K562 (cell line): Measurements from ENCODE around the gene ARHGAP42. TPM values are rescaled to one million over a fixed set of nuclear protein-coding genes. Genes with fewer than 3 reads are reported as not detected.

Experiments
- BRD4 ChIP-seq: fragments of 200-600 bp; sonication (generic); IDR thresholded peaks from 2 replicates; pipeline ENCODE4 v1.6.1; 2017; ENCODE audit warnings: inconsistent platforms
- CAMTA2 ChIP-seq: fragments of 250-450 bp; sonication (Bioruptor Pico); conservative IDR thresholded peaks from 2 replicates; pipeline ENCODE4 v1.5.1; 2022
- CC2D1A ChIP-seq: fragments of 450-650 bp; IDR thresholded peaks from 2 replicates; pipeline ENCODE4 v1.6.1; 2017; ENCODE audit warnings: mild to moderate bottlenecking
- CUX1 ChIP-seq: fragments of 200-800 bp; sonication (Bioruptor generic); IDR thresholded peaks from 2 replicates; pipeline ENCODE4 v1.6.1; 2016; ENCODE audit warnings: missing genetic modification characterization, missing compliant biosample characterization
- HMGXB4 ChIP-seq: sonication (generic); formaldehyde crosslinking; IDR thresholded peaks from 2 replicates; pipeline ENCODE4 v1.8.1; 2023; ENCODE audit warnings: mild to moderate bottlenecking, missing genetic modification reagents
- LARP7 ChIP-seq: fragments of 450-650 bp; IDR thresholded peaks from 2 replicates; pipeline ENCODE4 v1.6.1; 2016
- LCOR ChIP-seq: sonication (generic); formaldehyde crosslinking; IDR thresholded peaks from 2 replicates; pipeline ENCODE4 v1.8.0; 2022; ENCODE audit warnings: mild to moderate bottlenecking, missing genetic modification reagents
- MED1 ChIP-seq: sonication (generic); formaldehyde crosslinking; IDR thresholded peaks from 2 replicates; pipeline ENCODE4 v1.8.1; 2023; ENCODE audit warnings: missing genetic modification reagents, borderline replicate concordance
- PKNOX1 ChIP-seq: fragments of 450-650 bp; IDR thresholded peaks from 2 replicates; pipeline ENCODE4 v1.6.1; 2016
- RAD21 ChIP-seq, 2 experiments: fragments of 250-450 bp in 1 of 2; fragments of 450-650 bp in 1 of 2; sonication (Bioruptor Pico) in 1 of 2; formaldehyde crosslinking in 1 of 2; IDR thresholded peaks in 1 of 2; conservative IDR thresholded peaks in 1 of 2; 2 replicates each; pipeline versions ENCODE4 v1.4.0 to v1.8.0; 2020 to 2022; ENCODE audit warnings: mild to moderate bottlenecking in 2 of 2, moderate library complexity in 1 of 2
- TCF3 ChIP-seq: sonication (generic); formaldehyde crosslinking; IDR thresholded peaks from 2 replicates; pipeline ENCODE4 v1.4.0; 2020; ENCODE audit warnings: mild to moderate bottlenecking, missing genetic modification reagents
- ZEB2 ChIP-seq: fragments of 450-650 bp; IDR thresholded peaks from 2 replicates; pipeline ENCODE4 v1.6.1; 2016
- ZNF124 ChIP-seq: sonication (generic); formaldehyde crosslinking; IDR thresholded peaks from 2 replicates; pipeline ENCODE4 v1.8.1; 2022; ENCODE audit warnings: missing genetic modification reagents
- ZNF143 ChIP-seq: sonication (generic); formaldehyde crosslinking; IDR thresholded peaks from 2 replicates; pipeline ENCODE4 v1.9.0; 2022; ENCODE audit warnings: mild to moderate bottlenecking, missing genetic modification reagents
- ZNF184 ChIP-seq: sonication (generic); formaldehyde crosslinking; IDR thresholded peaks from 2 replicates; pipeline ENCODE4 v1.5.0; 2020; ENCODE audit warnings: missing genetic modification reagents
- ZNF584 ChIP-seq: fragments of 200-800 bp; sonication (Bioruptor generic); IDR thresholded peaks from 2 replicates; pipeline ENCODE4 v1.6.1; 2016; ENCODE audit warnings: low read depth, mild to moderate bottlenecking, missing genetic modification characterization, missing compliant biosample characterization
- polyA plus RNA-seq, 8 experiments: library from polyadenylated mRNA; depleted of rRNA in 4 of 8; stranded (reverse) in 5 of 8; unstranded in 3 of 8; fragments of >200 nt; fragmentation: Nextera tagmentation in 2 of 8; fragmentation: Illumina TruSeq in 1 of 8; extraction: Ambion mirVana in 2 of 8; extraction: Trizol in 1 of 8; gene quantifications; 2 replicates each; pipeline versions ENCODE4 v1.2.1 to v1.2.3, GENCODE V29; 2011 to 2014; ENCODE audit warnings: inconsistent platforms in 1 of 8, missing spikeins in 1 of 8
- total RNA-seq, 7 experiments: library from RNA; depleted of rRNA in 6 of 7; stranded (reverse); fragments of >200 nt in 6 of 7; fragmentation: Illumina TruSeq in 2 of 7; extraction: Trizol in 2 of 7; gene quantifications; 2 replicates each; pipeline versions ENCODE4 v1.2.1 to v1.2.3, GENCODE V29; 2011 to 2021; ENCODE audit warnings: low replicate concordance in 1 of 7

Gene ARHGAP42
- total and polyA plus RNA-seq, 9 of the 15 experiments (the other 6 are each of a cell fraction or from before 2014, with no cell fraction given) = 0.95 to 6.1 (median 2.4) TPM

- TF ChIP-seq MED1 (no peak), BRD4 (no peak), ZNF124 (CRISPR knock-in tag) (no peak), ZNF584 (CRISPR knock-in tag) (no peak), CAMTA2 (CRISPR knock-in tag) (no peak), TCF3 (CRISPR knock-in tag) (peak; percentile 89), ZNF184 (CRISPR knock-in tag) (no peak), ZNF143 (CRISPR knock-in tag) (no peak), HMGXB4 (CRISPR knock-in tag) (no peak), RAD21 (CRISPR knock-in tag; conservative IDR thresholded peaks at IDR 0.05 in 1 of 2, IDR thresholded peaks at IDR 0.05 in 1 of 2) (no peak), LCOR (CRISPR knock-in tag) (no peak), CC2D1A (peak; percentile 65; the same call in 1 of the 2 replicates), CUX1 (CRISPR knock-in tag) (no peak), PKNOX1 (peak; percentile 82), ZEB2 (no peak), LARP7 (no peak)
Measured at GRCh38 chr11:100808904-100809491, 121.9 kb downstream of the ARHGAP42 start (continued).
